Activated CD4-positive, alpha-beta T cell treated with anti-CD3 and anti-CD28 coated beads, Interleukin-2, amount 10 ng/mL, durations not matched to agents 7 days and 5 days (primary cell): Measurements from ENCODE around the gene CDH20. TPM values are rescaled to one million over a fixed set of nuclear protein-coding genes. Genes with fewer than 3 reads are reported as not detected.
"Not testable (repeated sequence)": the region's sequence is repeated elsewhere in the genome, so short reads cannot be mapped to it uniquely, and the experiment has no call there.

ENCODE experiments used
- CTCF ChIA-PET: fragments of 350-600 bp; sonication (Branson Sonifier 250); formaldehyde crosslinking; loops from one replicate; lab custom pipeline; 2021; ENCODE audit warnings: antibody characterized with exemption; lab: Charles Lee
- POLR2A ChIA-PET: fragments of 350-600 bp; sonication (Branson Sonifier 250); formaldehyde crosslinking; loops from one replicate; lab custom pipeline; 2021; ENCODE audit warnings: antibody characterized with exemption; lab: Charles Lee
- DNase-seq: peaks from one replicate; pipeline ENCODE4 v3.0.0-alpha.2; 2020
- H3K27ac Mint-ChIP-seq: one replicate; pipeline ENCODE4 v1.8.0; 2021; ENCODE audit warnings: mild to moderate bottlenecking, moderate library complexity, mixed read lengths
- H3K27me3 Mint-ChIP-seq: one replicate; pipeline ENCODE4 v1.8.0; 2021; ENCODE audit warnings: mixed read lengths
- H3K36me3 Mint-ChIP-seq: one replicate; pipeline ENCODE4 v1.8.0; 2021; ENCODE audit warnings: low read depth, mixed read lengths
- H3K4me1 Mint-ChIP-seq: one replicate; pipeline ENCODE4 v1.8.0; 2021; ENCODE audit warnings: mixed read lengths
- H3K4me3 Mint-ChIP-seq: one replicate; pipeline ENCODE4 v1.8.0; 2021; ENCODE audit warnings: mild to moderate bottlenecking, moderate library complexity, mixed read lengths
- H3K9me3 Mint-ChIP-seq: one replicate; pipeline ENCODE4 v1.8.0; 2021; ENCODE audit warnings: mixed read lengths
- total RNA-seq, 2 experiments: library from RNA; stranded (reverse); gene quantifications; one replicate each; pipeline ENCODE4 v1.2.3, GENCODE V29; 2021

The CDH20 gene
- total RNA-seq, 2 experiments from 2014 or later: not detected

DNA sequence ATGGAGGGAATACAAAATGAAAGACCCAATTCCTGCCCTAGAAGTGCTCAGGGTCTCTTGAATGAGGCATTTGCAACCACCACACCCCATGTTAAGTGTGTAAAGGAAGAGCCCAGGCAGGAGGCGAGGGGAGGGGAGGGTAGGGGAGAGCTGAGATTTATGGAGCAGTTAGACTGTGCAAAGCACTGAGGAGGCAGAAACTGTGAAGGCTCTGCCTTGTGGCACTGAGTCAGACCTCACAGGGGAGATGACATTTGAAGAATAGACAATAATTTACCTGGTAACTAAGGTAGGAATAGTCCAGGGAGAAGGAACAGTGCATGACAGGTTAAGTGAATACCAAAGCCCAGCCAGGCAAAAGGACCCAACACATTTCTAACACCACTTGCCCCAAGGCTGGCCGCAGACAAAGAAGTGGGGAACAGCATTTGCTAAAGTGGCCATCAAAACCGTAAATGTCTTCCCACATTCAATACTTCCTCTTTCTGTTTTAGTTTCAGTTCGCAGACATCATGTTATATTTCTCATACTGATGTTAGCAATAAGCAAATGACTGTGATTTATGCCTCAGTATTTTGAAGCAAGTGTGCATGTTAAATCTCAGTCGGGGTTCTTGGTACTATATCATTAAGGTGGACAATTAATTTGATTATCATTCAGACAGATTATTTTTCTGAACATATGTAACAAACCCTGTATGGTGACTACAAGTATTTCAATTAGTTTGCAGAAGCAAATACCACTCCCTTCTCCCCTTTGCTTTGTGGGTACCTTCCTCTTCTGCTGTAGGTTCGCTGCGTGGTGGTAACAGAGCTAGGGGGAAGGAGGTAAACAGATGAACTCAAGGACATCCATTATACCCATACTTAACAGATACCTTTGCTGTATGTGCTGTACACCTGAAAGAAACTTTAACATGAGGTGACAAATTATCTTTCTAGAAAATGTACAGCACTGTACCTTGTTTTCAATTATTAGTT, 27.5 kb downstream of the CDH20 start:
- no peak overlapping the region for H3K27ac Mint-ChIP-seq
- DNase-seq: no peak
- no peaks in the 10 kb centered on the region for H3K36me3 Mint-ChIP-seq
- H3K27me3 Mint-ChIP-seq: peaks cover 3% of the 10 kb centered on the region
- CTCF ChIA-PET: no interaction called here
- peaks cover 5% of the 10 kb centered on the region for H3K4me1 Mint-ChIP-seq
- POLR2A ChIA-PET: no interaction called here
- H3K9me3 Mint-ChIP-seq: no peaks in the 10 kb centered on the region
- peak overlapping the region; percentile 30 for H3K4me3 Mint-ChIP-seq

- Mint-ChIP-seq H3K36me3 (no peaks in the 10 kb centered on the region), H3K9me3 (no peaks in the 10 kb centered on the region), H3K27ac (no peak overlapping the region), H3K4me3 (no peak overlapping the region), H3K4me1 (peaks cover 5% of the 10 kb centered on the region), H3K27me3 (peaks cover 3% of the 10 kb centered on the region)
- CTCF ChIA-PET: no interaction called here
- POLR2A ChIA-PET: no interaction called here
- DNase-seq: no peak
Observed at GRCh38 chr18:61362511-61362910, 29.3 kb downstream of the CDH20 start.

GRCh38 chr18:61364953-61365352, 31.7 kb downstream of the CDH20 start:
- H3K4me1 Mint-ChIP-seq: peaks cover 5% of the 10 kb centered on the region
- ChIA-PET POLR2A (no interaction called here), CTCF (no interaction called here)
- H3K36me3 Mint-ChIP-seq: no peaks in the 10 kb centered on the region
- H3K27ac Mint-ChIP-seq: no peak overlapping the region
- H3K4me3 Mint-ChIP-seq: no peak overlapping the region
- no peak for DNase-seq
- H3K9me3 Mint-ChIP-seq: no peaks in the 10 kb centered on the region
- H3K27me3 Mint-ChIP-seq: peaks cover 3% of the 10 kb centered on the region

- Mint-ChIP-seq H3K27ac (no peak overlapping the region), H3K4me1 (no peaks in the 10 kb centered on the region), H3K36me3 (no peaks in the 10 kb centered on the region), H3K27me3 (no peaks in the 10 kb centered on the region), H3K4me3 (no peak overlapping the region), H3K9me3 (no peaks in the 10 kb centered on the region)
- CTCF ChIA-PET: no interaction called here
- DNase-seq: no peak
- POLR2A ChIA-PET: no interaction called here
Observed at GRCh38 chr18:61368001-61368400, 34.8 kb downstream of the CDH20 start.

DNA sequence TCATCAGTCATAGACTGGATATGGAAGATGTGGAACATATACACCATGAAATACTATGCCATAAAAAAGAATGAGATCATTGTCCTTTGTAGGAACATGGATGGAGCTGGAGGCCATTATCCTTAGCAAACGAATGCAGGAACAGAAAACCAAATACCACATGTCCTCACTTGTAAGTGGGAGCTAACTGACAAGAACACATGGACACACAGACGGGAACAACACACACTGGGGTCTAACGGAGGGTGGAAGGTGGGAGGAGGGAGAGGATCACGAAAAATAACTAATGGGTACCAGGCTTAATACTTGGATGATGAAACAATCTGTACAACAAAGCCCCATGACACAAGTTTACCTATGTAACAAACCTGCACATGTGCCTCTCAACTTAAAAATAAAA, 36.4 kb downstream of the CDH20 start:
- H3K27ac Mint-ChIP-seq, H3K27me3 Mint-ChIP-seq, H3K4me1 Mint-ChIP-seq, POLR2A ChIA-PET, H3K4me3 Mint-ChIP-seq, CTCF ChIA-PET, H3K9me3 Mint-ChIP-seq, DNase-seq, H3K36me3 Mint-ChIP-seq: not testable (repeated sequence)

DNA sequence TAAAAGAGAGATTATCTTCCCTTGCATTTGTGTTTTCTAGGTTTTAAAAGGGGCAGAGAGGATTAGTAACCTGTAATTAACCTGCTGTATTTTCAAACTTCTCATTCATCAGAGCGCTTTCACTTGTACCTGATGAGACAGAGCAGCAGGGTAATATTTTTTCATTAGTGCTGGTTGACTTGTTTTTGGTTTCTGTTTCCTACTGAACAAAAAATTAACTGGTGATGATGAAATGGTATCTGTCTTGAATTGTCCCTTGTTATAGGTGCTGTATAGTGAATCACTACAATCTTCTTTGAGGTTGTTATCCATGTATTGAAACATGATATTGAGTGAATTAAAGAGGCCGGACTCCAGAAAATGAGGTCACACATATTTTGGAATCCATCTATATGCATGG, 37.9 kb downstream of the CDH20 start:
- H3K36me3 Mint-ChIP-seq: no peaks in the 10 kb centered on the region

GRCh38 chr18:61379827-61380226, 46.6 kb downstream of the CDH20 start:
- Mint-ChIP-seq H3K27me3 (no peaks in the 10 kb centered on the region), H3K9me3 (no peaks in the 10 kb centered on the region), H3K27ac (no peak overlapping the region), H3K36me3 (no peaks in the 10 kb centered on the region), H3K4me1 (no peaks in the 10 kb centered on the region), H3K4me3 (no peak overlapping the region)
- CTCF ChIA-PET: no interaction called here
- POLR2A ChIA-PET: no interaction called here
- no peak for DNase-seq

More for the DNA sequence above, 37.9 kb downstream of the CDH20 start:
- Mint-ChIP-seq H3K9me3 (no peaks in the 10 kb centered on the region), H3K4me1 (no peaks in the 10 kb centered on the region), H3K4me3 (no peak overlapping the region), H3K27me3 (no peaks in the 10 kb centered on the region), H3K27ac (no peak overlapping the region)
- no peak for DNase-seq
- CTCF ChIA-PET: no interaction called here
- POLR2A ChIA-PET: no interaction called here

DNA sequence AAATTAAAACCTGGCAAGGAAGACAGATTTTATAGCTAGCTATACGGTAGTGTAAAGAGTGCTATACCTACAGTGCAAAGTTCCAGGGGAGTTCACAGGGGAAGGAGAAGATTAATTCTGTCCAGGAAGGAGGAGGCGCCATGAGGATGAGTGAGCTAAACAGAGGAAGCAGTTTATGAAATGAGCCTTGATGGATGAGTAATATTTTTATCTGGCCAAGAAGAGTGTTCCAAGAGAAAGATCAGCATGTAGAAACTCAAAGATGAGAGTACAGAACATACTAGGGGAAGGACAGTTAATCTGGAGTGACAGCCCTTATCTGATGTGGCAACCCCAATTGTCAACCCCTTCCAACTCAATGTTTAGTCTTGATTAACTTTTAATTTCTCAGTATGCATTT, 54.8 kb downstream of the CDH20 start:
- no peak overlapping the region for H3K4me3 Mint-ChIP-seq
- H3K9me3 Mint-ChIP-seq: no peaks in the 10 kb centered on the region
- no peaks in the 10 kb centered on the region for H3K27me3 Mint-ChIP-seq
- no peak for DNase-seq
- H3K4me1 Mint-ChIP-seq: no peaks in the 10 kb centered on the region
- no peaks in the 10 kb centered on the region for H3K36me3 Mint-ChIP-seq
- ChIA-PET POLR2A (no interaction called here), CTCF (no interaction called here)
- no peak overlapping the region for H3K27ac Mint-ChIP-seq

GRCh38 chr18:61394983-61395382, 61.8 kb downstream of the CDH20 start:
- Mint-ChIP-seq H3K4me1 (no peaks in the 10 kb centered on the region), H3K27me3 (no peaks in the 10 kb centered on the region), H3K4me3 (no peak overlapping the region), H3K9me3 (no peaks in the 10 kb centered on the region), H3K36me3 (no peaks in the 10 kb centered on the region), H3K27ac (no peak overlapping the region)
- ChIA-PET CTCF (no interaction called here), POLR2A (no interaction called here)
- DNase-seq: no peak

DNA sequence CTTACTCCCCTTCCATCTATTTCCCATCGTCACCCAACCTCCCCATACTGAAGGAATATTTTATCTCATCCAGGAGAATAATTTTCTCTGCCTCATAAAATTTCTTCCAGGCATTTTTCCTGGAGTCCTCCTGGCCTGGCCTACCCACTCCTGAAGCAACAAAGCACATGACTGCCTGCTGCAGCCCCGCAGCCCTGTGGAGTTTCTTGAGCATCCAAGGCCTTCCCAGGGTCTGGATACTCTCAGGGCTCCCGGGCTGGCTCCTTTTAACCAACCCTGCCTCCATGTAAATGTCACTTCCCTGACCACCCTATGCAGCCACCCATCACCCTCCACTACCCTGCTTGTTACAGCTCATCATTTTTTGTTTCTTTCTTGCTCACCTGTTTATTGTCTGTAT, 64.0 kb downstream of the CDH20 start:
- no peak overlapping the region for H3K4me3 Mint-ChIP-seq
- ChIA-PET CTCF (no interaction called here), POLR2A (no interaction called here)
- no peaks in the 10 kb centered on the region for H3K27me3 Mint-ChIP-seq
- H3K36me3 Mint-ChIP-seq: no peaks in the 10 kb centered on the region
- no peaks in the 10 kb centered on the region for H3K4me1 Mint-ChIP-seq
- no peak for DNase-seq
- H3K27ac Mint-ChIP-seq: no peak overlapping the region
- no peaks in the 10 kb centered on the region for H3K9me3 Mint-ChIP-seq

- Mint-ChIP-seq H3K9me3 (no peaks in the 10 kb centered on the region), H3K27me3 (no peaks in the 10 kb centered on the region), H3K4me1 (no peaks in the 10 kb centered on the region), H3K4me3 (no peak overlapping the region), H3K27ac (no peak overlapping the region), H3K36me3 (no peaks in the 10 kb centered on the region)
- ChIA-PET CTCF (no interaction called here), POLR2A (no interaction called here)
- DNase-seq: no peak
Observed at GRCh38 chr18:61398961-61399705, 65.9 kb downstream of the CDH20 start.

DNA sequence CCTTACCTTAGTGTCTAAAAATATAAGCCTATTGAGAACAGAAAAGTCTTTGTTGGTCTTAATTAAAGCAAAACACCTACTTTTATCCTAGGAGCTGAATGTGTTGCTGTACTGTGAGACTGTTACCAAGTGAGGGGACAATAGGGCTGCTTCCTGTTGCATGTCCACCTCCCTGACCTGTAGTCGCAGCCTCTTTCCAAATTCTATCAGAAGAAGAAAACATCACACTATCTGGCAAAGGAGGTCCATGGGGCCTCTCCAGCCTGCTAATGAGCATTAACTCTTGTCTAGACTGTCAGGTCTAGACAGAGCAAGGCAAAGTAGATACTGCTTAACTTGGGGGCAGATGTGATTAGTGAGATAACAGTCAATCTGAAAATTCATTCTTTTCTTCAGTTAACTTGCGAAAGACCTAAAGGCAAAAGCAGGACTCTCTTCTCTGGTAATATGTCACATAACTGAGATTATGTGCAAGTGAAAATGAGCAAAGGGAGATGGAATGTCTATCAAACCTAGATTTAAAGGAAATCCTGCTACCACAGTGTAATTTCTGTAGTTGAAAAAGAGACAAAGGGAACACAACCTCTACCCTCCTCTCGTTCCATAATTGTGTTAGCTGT, 66.9 kb downstream of the CDH20 start:
- ChIA-PET CTCF (no interaction called here), POLR2A (no interaction called here)
- Mint-ChIP-seq H3K36me3 (no peaks in the 10 kb centered on the region), H3K4me1 (no peaks in the 10 kb centered on the region), H3K9me3 (no peaks in the 10 kb centered on the region), H3K27ac (no peak overlapping the region), H3K4me3 (no peak overlapping the region), H3K27me3 (no peaks in the 10 kb centered on the region)
- no peak for DNase-seq

DNA sequence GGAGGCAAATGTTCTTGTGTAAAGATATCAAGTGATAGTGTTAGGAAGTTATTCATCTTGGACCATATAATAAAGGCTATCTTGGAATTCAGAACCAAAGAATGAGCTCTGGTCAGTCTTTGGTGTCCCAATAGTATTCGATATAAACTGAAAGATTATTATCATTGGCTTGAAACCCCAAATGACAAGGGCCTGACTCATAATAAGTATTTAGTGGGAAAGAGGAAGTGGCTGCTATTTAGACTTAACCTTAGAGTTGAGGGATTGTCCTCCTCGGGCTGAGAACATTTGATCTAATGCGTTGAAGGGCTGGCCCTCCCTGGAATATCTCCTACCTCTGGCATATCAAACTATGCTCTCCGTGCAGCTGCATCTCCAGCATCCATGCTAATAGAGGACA, 67.5 kb downstream of the CDH20 start:
- H3K27me3 Mint-ChIP-seq: no peaks in the 10 kb centered on the region
- no peaks in the 10 kb centered on the region for H3K9me3 Mint-ChIP-seq
- no peak overlapping the region for H3K4me3 Mint-ChIP-seq

More for the DNA sequence above, 67.5 kb downstream of the CDH20 start:
- POLR2A ChIA-PET: no interaction called here
- Mint-ChIP-seq H3K36me3 (no peaks in the 10 kb centered on the region), H3K27ac (no peak overlapping the region), H3K4me1 (no peaks in the 10 kb centered on the region)
- DNase-seq: no peak
- CTCF ChIA-PET: no interaction called here
